B cell (primary cell): ENCODE data around the gene CCDC106. TPM values are rescaled to one million over a fixed set of nuclear protein-coding genes. Genes with fewer than 3 reads are reported as not detected.
A peak's percentile ranks its signal among the peaks of the same experiment; 100 is the strongest.

Source experiments
- ATAC-seq: fragments of 200-7000 bp; cut with Tn5 transposase; one replicate; pipeline ENCODE4 v1.10.0; 2021; ENCODE audit warnings: low read depth, mild to moderate bottlenecking, moderate number of reproducible peaks, moderate library complexity
- CTCF ChIA-PET: fragments of 350-600 bp; sonication (Branson Sonifier 250); formaldehyde crosslinking; loops from one replicate; lab custom pipeline; 2021; ENCODE audit warnings: antibody characterized with exemption, inconsistent platforms; lab: Charles Lee
- POLR2A ChIA-PET: fragments of 350-600 bp; sonication (Branson Sonifier 250); formaldehyde crosslinking; loops from one replicate; lab custom pipeline; 2021; ENCODE audit warnings: antibody characterized with exemption; lab: Charles Lee
- DNase-seq: peaks from one replicate; pipeline ENCODE4 v3.0.0; 2013
- H2AFZ ChIP-seq: 2 replicates; pipeline ENCODE4 v1.6.1; 2012; ENCODE audit warnings: mild to moderate bottlenecking, low read depth, low read length; ENCODE audit not compliant: insufficient read depth, poor library complexity, severe bottlenecking
- H3K27ac ChIP-seq, 2 donors: 1 replicate in 1 of 2; 2 replicates in 1 of 2; pipeline ENCODE4 v1.5.1; 2012 to 2013; ENCODE audit warnings: low read length in 2 of 2, mild to moderate bottlenecking in 2 of 2, moderate library complexity in 1 of 2
- H3K27me3 ChIP-seq, 4 experiments: fragments of 200-600 bp in 1 of 4; sonication (generic) in 1 of 4; replicated peaks in 1 of 4; 1 replicate in 2 of 4; 2 replicates in 2 of 4; pipeline versions ENCODE4 v1.6.1 to v1.7.0; 2013 to 2016; ENCODE audit warnings: low read length in 3 of 4, mild to moderate bottlenecking in 2 of 4, mixed read lengths in 1 of 4, moderate library complexity in 1 of 4; ENCODE audit not compliant: insufficient read depth in 4 of 4, control insufficient read depth in 3 of 4; ENCODE audit errors: control extremely low read depth in 1 of 4
- H3K36me3 ChIP-seq, 2 experiments: replicated peaks in 1 of 2; 1 replicate in 1 of 2; 2 replicates in 1 of 2; pipeline versions ENCODE4 v1.6.1 to v1.7.1; 2013; ENCODE audit warnings: low read length in 1 of 2; ENCODE audit not compliant: insufficient read depth in 2 of 2, control insufficient read depth in 1 of 2; ENCODE audit errors: control extremely low read depth in 1 of 2, extremely low read depth in 1 of 2
- H3K4me1 ChIP-seq, 2 donors: fragments of 200-600 bp in 1 of 2; sonication (generic) in 1 of 2; 1 replicate in 1 of 2; 2 replicates in 1 of 2; pipeline versions ENCODE4 v1.5.1 to v1.6.1; 2013 to 2017; ENCODE audit warnings: low read length in 2 of 2; ENCODE audit not compliant: control insufficient read depth in 2 of 2, insufficient read depth in 2 of 2
- H3K4me2 ChIP-seq: replicated peaks from 2 replicates; pipeline ENCODE3; 2012; ENCODE audit warnings: mild to moderate bottlenecking, low read depth, low read length; ENCODE audit not compliant: poor library complexity, severe bottlenecking
- H3K4me3 ChIP-seq, 5 experiments: fragments of 200-600 bp in 1 of 5; sonication (generic) in 1 of 5; 1 replicate in 3 of 5; 2 replicates in 2 of 5; pipeline versions ENCODE4 v1.5.1 to v1.7.0; 2011 to 2016; ENCODE audit warnings: low read length in 4 of 5, mild to moderate bottlenecking in 4 of 5, low read depth in 2 of 5, control low read depth in 1 of 5, moderate library complexity in 1 of 5; ENCODE audit not compliant: insufficient read depth in 1 of 5; ENCODE audit errors: control extremely low read depth in 1 of 5, extremely low read depth in 1 of 5
- H3K79me2 ChIP-seq: fragments of 200-600 bp; sonication (generic); one replicate; pipeline ENCODE4 v1.6.0; 2016; ENCODE audit warnings: low read length; ENCODE audit not compliant: control insufficient read depth, insufficient read depth
- H3K9ac ChIP-seq: fragments of 200-600 bp; sonication (generic); 2 replicates; pipeline ENCODE4 v1.6.1; 2017; ENCODE audit warnings: mild to moderate bottlenecking, low read length, moderate library complexity
- H3K9me3 ChIP-seq, 3 donors: one replicate each; pipeline versions ENCODE4 v1.6.1 to v1.7.1; 2013; ENCODE audit warnings: low read length in 2 of 3; ENCODE audit not compliant: control insufficient read depth in 2 of 3, insufficient read depth in 1 of 3; ENCODE audit errors: control extremely low read depth in 1 of 3
- H4K20me1 ChIP-seq: 2 replicates; pipeline ENCODE4 v1.6.0; 2012; ENCODE audit warnings: mild to moderate bottlenecking, low read length; ENCODE audit not compliant: insufficient read depth, control insufficient read depth, poor library complexity, severe bottlenecking
- H3K27ac Mint-ChIP-seq: one replicate; pipeline ENCODE4 v1.8.0; 2021; ENCODE audit warnings: mixed read lengths
- H3K27me3 Mint-ChIP-seq: one replicate; pipeline ENCODE4 v1.8.0; 2021; ENCODE audit warnings: mixed read lengths
- H3K4me1 Mint-ChIP-seq: one replicate; pipeline ENCODE4 v1.8.0; 2021; ENCODE audit warnings: mixed read lengths
- H3K4me3 Mint-ChIP-seq: one replicate; pipeline ENCODE4 v1.8.0; 2021; ENCODE audit warnings: mixed read lengths
- H3K9me3 Mint-ChIP-seq: one replicate; pipeline ENCODE4 v1.8.0; 2022; ENCODE audit warnings: mixed read lengths; ENCODE audit not compliant: insufficient read depth
- EZH2 ChIP-seq: IDR thresholded peaks from 2 replicates; pipeline ENCODE4 v1.6.1; 2012; ENCODE audit warnings: borderline replicate concordance, low read depth, mild to moderate bottlenecking, moderate library complexity, low read length; ENCODE audit not compliant: insufficient read depth, poor library complexity, severe bottlenecking
- WGBS: methylation state at CpG from one replicate; pipeline ENCODE4 v1.1.5; 2013; ENCODE audit warnings: missing lambda C conversion rate; ENCODE audit not compliant: insufficient coverage; 5-methylcytosine and 5-hydroxymethylcytosine counted together
- intact Hi-C: fragments of 100-400 bp; cut with micrococcal nuclease; formaldehyde crosslinking; loops from one replicate; pipeline ENCODE4 v1.10.0; 2022
- polyA plus RNA-seq: library from polyadenylated mRNA; depleted of rRNA; stranded (reverse); fragments of >200 nt; gene quantifications from 2 replicates; pipeline ENCODE4 v1.2.3, GENCODE V29; 2012
- total RNA-seq, 2 donors: library from RNA; stranded (reverse); fragments of 120-200 nt in 1 of 2; gene quantifications; 1 replicate in 1 of 2; 2 replicates in 1 of 2; pipeline versions ENCODE4 v1.2.3 to v1.2.4, GENCODE V29; 2013 to 2022
- TF ChIP-seq, protein P1 (sequence below): fragments of 200-600 bp; IDR thresholded peaks from one replicate; pipeline ENCODE4 v1.8.0; 2022; ENCODE audit warnings: antibody characterized with exemption, mild to moderate bottlenecking

CCDC106 gene
- total and polyA plus RNA-seq, 2 donors (not counting 1 experiment from before 2014, with no cell fraction given), result 25.2 to 52.1 TPM

DNA sequence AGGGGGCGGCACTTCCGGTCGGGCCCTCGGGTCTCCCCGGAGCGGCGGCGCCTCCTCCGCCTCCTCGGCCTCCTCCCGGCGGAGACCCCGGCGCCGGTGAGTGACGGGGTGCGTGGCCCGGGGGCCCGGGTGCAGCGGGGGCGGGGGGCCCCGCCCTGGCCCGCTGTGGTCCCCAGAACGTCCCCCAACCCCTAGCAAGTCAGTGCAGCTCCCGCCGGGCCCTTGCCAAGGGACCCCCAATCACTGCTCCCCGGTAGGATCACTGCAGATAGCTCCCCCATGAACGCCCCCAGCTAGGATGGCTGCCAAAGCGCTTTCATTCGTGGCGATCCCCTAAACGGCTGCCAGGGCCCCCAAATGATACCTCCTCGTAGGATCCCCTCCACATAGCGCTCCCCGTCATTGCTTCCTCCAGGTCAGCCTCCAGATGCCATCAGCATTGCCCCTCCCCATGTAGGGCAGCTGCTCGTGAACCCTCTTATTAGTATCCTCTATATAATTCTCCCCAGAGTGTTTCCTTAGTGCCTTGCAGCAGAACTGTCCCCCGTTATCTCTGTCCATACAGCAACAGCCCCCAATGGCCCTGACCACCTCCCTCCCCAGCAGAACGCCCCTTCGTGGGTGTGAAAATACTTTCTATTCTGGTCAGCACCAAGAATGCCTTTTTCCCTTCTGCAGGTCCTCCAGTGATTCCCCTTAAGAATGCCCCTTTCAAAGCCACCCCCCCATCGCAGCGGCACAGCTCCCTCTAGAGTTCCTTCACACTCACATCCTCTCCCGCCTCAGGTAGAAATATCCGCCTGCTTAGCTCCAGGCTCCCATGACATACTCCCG lies 42.2 kb upstream of the CCDC106 start, which contains the start of gene ZNF865:
Gene ZNF865 (plus strand): TSS at position 11 of the 834 bp plus-strand sequence. CDS start 7,972 bp downstream, outside the sequence.
- DNase-seq, result peak; percentile 86
- Histone ChIP-seq H3K9me3 (peaks cover 0 to 3% (median 0%) of the 10 kb centered on the region in 3 donors), H3K4me3 (peak within 1 kb of the TSS; percentile 43 to 84 (median 70)), H3K4me2 (peak within 1 kb of the TSS; percentile 97), H2AFZ (peak within 1 kb of the TSS; percentile 68), H3K79me2 (peaks cover 48% of the 10 kb centered on the region), H3K4me1 (peaks cover 14 to 31% of the 10 kb centered on the region in 2 donors), H3K9ac (peak within 1 kb of the TSS; percentile 72), H3K36me3 (peaks cover 0 to 13% of the 10 kb centered on the region in 2 experiments), H3K27me3 (no peaks in the 10 kb centered on the region), H3K27ac (peak within 1 kb of the TSS; percentile 74 to 85), H4K20me1 (peaks cover 4% of the 10 kb centered on the region)
- Mint-ChIP-seq H3K9me3 (no peaks in the 10 kb centered on the region), H3K4me3 (peak within 1 kb of the TSS; percentile 96), H3K27ac (peak within 1 kb of the TSS; percentile 97), H3K4me1 (peaks cover 59% of the 10 kb centered on the region), H3K27me3 (no peaks in the 10 kb centered on the region)
- POLR2A ChIA-PET, result interaction anchor here (0.5 to 1.8 kb wide), 10 partner anchors 12 to 129 kb away, joined by 3 to 7 read pairs (median 5); partner anchors contain the start of genes ZNF579, ZNF628 and ZNF784
- CTCF ChIA-PET, result interaction anchor here (0.6 to 2.9 kb wide), 27 partner anchors 10 to 465 kb away, joined by 3 to 46 read pairs (median 5); partner anchors contain the start of genes KMT5C, ZNF628 and ZNF784
- ATAC-seq, result peak; percentile 20
- TF ChIP-seq, protein P1, sequence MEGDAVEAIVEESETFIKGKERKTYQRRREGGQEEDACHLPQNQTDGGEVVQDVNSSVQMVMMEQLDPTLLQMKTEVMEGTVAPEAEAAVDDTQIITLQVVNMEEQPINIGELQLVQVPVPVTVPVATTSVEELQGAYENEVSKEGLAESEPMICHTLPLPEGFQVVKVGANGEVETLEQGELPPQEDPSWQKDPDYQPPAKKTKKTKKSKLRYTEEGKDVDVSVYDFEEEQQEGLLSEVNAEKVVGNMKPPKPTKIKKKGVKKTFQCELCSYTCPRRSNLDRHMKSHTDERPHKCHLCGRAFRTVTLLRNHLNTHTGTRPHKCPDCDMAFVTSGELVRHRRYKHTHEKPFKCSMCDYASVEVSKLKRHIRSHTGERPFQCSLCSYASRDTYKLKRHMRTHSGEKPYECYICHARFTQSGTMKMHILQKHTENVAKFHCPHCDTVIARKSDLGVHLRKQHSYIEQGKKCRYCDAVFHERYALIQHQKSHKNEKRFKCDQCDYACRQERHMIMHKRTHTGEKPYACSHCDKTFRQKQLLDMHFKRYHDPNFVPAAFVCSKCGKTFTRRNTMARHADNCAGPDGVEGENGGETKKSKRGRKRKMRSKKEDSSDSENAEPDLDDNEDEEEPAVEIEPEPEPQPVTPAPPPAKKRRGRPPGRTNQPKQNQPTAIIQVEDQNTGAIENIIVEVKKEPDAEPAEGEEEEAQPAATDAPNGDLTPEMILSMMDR, result peak; percentile 70
- no peak for TF ChIP-seq EZH2
- WGBS, result under 1% methylated on average over 43 of the region's 44 CpGs
- intact Hi-C loops, result loop anchor here (1.0 to 10.0 kb wide), 6 partner anchors 18 to 351 kb away; partner anchors contain the start of genes BRSK1, HSPBP1, PPP6R1 and ZNF580
